ENCODE results near the gene PLPPR3.
"Not testable (repeated sequence)": the region's sequence is repeated elsewhere in the genome, so short reads cannot be mapped to it uniquely, and the experiment has no call there.

Gene PLPPR3

DNA sequence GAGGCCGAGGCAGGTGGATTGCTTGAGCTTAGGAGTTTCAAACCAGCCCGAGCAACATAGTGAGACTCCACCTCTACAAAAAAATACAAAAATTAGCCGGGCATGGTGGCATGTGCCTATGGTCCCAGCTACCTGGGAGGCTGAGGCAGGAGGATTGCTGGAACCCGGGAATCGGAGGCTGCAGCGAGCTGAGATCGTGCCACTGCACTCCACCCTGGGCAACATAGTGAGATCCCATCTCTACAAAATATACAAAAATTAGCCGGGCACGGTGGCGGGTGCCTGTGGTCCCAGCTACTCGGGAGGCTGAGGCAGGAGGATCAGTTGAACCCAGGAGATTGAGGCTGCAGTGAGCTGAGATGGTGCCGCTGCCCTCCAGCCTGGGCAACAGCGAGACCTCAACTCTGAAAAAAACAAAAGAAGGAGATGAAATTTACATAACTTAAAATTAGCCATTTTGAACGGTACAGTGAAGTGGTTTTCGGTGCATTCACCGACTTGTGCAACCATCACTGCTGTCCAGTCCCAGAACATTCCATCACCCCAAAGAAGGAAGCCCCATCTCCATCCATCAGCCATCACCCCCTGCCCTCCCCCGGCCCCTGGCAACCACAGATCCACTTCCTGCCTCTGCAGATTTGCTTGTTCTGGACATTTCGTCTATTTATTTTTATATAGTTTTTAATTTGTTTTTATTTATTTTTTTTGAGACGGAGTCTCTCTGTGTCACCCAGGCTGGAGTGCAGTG, 4.3 kb upstream of the PLPPR3 start:
- DNase-seq, result no peak

DNA sequence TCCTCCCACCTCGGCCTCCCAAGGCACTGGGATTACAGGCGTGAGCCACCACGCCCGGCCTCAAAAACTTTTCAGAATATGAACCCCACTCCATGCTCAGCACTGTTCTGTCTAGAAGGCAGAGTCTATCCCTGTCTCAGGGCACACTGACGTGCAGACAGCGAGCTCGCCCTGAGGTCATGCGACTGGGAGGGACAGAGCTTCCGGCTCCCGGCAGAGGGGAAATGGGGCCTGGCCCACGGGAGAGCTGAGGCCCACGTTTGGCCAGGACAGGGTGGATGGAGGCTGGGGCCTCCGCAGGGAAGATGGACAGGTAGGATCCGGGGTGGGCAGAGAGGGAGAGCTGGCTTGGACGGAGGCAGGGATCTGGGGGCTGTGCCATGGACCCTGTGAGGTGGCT, 3.1 kb upstream of the PLPPR3 start:
- peak; percentile 59 to 61 for DNase-seq

DNA sequence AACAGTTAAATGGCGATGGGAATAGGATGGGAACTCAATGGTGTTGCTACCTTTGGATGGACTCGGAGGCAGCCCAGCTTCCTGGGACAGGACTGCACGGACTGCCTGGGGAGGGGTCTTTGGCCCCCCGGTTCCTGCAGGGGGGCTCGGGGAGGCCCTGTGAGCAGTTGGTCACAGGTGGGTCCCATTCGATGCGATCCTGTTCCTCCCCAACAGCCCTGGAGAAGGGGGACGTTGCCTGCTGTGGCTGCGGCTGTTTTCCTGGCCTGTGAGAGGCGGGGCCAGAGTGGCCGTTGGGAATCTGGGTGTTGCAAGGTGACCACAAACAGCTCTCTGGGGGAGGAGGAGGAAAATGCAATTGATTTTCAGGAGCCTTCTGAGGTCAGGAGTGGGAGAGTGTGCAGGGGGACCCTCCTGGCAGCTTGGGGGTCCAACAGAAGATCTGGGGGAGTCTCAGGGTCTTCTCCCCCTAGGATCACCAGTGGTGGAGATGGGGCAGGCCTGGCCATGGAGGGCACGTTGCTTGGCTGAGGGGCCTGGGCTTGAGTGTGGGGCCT, 1.9 kb upstream of the PLPPR3 start:
- peak; percentile 82 to 85 for DNase-seq

DNA sequence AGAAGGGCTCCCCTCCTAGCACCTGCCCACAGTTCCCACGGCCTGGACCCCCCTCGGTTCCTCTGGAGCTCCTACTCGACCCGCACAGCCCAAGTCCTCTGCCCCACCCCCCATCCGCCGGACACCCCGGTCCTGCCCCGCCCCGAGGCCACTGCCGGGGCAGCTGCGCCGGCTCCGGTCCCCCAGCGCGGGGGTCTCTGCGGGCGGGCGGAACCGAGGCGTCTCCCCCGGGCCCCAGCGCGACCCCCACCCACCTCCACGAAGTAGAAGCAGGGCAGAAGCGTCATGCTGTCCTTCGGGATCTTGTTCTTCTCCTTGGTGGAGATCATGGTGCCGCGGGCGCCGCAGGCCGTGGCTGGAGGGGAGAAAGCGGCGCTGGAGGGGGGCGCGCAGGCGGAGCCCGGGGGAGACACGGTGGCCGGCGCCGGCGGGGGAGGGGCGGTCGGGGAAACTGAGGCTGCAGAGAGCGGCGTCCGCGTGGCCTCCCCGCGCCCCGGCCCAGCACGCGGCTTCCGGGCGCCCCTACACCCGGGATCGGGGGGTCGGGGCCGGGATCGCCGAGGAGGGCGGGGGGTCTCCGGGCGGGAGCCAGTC, 427 bp downstream of the PLPPR3 start:
- no peak for DNase-seq

DNA sequence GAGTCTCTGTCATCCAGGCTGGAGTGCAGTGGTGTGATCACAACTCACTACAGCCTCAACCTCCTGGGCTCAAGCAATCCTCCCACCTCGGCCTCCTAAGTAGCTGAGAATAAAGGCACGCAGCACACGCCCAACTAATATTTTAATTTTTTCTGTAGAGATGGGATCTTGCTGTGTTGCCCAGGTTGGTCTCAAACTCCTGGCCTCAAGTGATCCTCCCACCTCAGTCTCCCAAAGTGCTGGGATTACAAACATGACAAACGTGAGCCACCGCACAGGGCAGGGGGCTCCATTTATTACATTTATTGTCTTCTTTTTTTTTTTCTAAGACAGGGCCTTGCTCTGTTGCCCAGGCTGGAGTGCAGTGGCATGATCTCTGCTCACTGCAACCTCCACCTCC, 1.5 kb downstream of the PLPPR3 start:
- DNase-seq, result not testable (repeated sequence)

DNA sequence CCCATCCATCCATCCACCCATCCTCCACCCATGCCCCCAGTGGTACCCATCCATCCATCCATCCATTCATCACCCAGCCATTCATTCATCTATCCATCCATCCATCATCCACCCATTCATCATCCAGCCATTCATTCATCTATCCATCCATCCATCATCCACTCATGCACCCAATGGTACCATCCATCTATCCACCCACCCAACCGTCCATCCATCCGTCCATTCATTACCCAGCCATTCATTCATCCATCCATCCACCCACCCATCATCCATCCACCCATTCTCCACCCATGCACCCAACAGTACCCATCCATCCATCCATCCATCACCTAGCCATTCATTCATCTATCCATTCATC, 5.3 kb downstream of the PLPPR3 start:
- DNase-seq, result no peak

DNA sequence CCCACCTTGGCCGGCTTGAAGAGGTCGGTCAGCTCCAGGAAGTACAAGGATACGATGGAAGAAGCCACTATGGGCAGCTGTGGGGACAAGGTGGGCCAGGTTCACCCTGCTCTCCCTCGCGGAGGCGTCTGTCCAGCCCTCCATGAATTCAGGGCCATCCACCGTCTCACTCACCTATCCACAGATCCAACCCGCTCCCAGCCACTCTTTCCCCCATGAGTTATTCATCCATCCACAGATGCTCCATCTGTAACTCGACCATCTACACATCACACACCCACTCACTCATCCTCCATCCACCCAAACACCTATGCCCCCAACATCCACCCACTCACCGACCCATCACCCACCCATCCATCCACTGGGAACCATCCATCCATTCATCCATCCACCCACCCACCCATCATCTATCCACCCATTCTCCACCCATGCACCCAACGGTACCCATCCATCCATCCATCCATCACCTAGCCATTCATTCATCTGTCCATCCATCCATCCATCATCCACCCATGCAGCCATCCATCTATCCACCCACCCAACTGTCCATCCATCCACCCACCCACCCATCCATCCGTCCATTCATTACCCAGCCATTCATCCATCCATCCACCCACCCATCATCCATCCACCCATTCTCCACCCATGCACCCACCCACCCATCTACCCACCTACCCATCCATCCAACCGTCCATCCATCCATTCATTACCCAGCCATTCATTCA, 5.8 kb downstream of the PLPPR3 start:
- no peak for DNase-seq

DNA sequence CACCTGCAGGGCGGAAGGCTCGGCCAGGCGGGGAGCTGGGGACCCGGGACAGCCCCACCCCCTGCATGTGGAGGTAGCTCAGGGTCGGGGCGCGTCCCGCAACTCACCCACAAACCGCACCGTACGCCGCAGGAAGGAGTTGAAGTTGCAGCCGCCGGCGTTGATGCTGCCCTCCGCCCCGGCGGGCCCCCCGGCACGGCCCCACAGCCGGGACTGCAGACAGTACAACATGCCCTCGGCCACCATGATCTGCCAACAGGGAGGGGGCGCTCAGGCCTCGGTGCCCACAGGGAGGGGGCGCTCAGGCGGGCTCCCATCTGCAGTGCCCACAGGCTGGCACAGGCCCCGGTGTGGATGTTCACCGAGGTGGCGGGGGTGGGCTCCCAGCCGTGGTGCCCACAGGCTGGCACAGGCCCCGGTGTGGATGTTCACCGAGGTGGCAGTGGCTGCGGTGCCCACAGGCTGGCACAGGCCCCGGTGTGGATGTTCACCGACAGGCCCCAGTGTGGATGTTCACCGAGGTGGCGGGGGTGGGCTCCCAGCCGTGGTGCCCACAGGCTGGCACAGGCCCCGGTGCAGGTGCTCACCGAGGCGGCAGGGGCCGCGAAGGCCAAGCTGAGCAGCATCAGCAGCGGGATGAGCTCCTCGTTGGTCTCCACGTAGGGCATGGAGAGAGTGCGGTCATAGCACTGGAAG, 6.5 kb downstream of the PLPPR3 start:
- no peak for DNase-seq

DNA sequence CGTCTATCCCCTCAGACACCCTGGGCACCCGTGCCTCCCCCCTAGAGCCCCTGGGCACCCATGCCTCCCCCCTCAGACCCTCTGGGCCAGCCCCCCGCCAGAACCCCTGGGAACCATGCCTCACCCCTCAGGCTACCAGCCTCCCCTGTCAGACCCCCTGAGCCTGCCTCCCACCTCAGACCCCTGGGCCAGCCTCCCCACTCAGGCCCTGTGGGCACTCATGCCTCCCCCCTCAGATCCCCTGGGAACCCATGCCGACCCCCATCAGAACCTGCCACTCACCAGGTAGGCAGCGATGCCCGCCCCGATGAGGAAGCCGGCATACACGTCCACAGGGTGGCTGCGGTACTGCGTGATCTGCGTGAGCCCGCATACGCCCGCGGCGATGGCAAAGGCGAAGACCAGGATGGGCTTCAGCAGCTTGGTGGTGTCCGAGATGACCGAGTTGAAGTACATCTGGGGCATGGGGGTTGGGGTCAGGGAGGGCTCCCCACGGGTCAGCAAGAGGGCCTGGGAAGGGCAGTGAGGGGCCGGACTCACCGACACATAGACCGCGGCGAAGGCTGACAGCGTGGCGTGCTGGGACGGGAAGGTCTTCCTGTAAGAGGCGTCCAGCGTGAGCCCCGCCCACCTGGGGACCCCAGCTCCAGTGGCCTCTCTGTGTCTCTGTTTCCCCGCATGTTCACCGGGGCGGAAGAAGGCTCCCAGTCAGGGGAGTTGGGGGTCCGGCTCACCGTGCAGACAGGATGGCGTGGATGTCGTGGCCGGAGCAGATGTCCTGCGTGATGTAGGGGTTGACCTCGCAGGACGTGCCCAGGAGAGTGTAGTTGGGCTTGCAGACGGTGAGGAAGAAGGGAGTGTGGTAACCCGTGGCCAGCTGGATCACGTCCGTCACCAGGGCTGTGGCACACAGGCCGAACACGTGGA, 7.3 kb downstream of the PLPPR3 start:
- DNase-seq, result no peak

DNA sequence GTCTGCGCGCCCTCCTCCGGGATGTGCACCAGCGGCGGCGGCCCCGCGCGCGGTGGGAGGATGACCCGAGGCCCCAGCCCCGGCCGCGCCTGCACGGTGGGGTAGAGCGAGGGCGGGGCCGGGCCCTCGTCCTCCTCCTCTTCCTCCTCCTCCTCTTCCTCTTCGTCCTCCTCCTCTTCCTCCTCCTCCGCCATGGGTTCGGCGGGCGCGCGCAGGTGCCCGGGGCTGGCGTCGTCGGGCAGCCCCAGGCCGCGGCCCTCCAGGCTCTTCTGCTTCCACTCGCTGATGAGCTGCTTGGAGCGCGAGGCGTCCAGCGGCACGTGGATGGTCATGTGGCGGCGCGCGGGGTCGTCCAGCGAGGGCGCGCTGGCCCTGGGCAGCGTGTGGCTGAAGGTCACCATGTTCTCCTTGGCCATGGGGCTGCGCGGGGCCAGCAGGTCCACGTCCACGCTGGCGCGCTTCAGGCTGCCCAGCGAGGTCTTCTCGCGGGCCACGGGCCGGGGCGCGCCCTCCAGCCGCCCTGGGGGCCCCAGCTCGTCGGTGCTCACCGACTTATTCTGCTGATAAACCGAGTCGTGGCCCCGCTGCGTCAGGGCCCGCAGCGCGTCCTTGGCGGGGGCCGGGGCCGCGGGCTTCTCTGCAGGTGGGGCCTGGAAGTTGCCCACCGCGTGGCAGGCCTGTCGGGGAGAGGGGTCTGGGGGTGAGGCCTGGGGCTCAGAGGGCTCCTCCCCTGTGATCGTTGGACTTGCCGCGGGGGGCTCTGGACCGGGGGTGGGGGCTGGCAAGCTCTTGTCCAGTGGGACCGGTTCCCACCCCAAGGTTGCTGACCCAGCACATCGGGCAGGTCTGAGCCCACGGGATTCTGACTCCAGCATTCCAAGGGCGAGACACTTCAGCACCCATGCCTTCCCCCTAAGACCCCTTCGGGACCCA, 8.3 kb downstream of the PLPPR3 start:
- DNase-seq, result no peak

DNA sequence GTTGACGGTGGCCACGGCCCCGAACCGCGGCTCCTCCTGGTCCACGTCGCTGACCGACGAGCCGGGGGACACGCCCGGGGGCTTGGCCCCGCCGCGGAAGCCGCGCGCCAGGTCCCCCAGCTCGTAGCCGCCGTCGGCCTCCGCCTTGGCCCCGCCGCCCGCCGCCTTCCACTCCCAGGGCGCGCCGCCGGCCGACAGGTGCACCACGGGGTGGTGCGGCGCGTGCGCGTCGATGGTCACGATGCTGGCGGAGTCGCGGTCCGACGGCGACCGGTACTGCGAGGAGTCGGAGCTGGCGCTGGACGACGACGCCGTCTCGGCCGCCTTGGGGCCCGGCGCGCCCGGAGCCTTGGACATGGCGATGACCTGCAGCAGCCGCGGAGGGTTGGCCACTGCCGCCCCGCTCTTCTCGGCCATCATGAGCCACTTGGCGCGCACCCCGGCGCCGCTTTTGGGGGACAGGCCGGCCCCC, 9.0 kb downstream of the PLPPR3 start:
- DNase-seq, result no peak

DNA sequence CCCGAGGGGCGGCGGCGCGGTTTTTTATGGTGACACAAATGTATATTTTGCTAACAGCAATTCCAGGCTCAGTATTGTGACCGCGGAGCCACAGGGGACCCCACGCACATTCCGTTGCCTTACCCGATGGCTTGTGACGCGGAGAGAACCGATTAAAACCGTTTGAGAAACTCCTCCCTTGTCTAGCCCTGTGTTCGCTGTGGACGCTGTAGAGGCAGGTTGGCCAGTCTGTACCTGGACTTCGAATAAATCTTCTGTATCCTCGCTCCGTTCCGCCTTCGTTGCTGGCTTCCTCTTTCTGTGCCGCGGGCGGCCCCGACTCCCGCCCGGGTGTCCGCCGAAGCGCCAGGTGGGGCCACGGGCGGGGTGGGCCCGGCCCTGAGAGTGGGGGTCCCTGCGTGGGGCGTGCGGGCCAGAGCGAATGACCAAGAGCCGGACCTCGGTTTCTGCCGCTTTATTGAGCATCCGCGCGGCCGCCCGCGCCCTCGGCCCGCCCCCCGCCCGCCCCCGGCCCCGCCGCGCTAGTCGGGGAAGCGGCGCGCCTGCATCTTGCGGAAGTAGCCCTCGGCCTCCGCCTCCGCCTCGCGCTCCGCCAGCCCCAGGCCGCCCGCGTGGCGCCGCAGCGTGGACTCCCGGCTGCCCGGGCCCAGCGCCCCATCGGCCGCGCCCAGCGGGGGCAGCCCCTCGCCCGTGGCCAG, 9.6 kb downstream of the PLPPR3 start:
- DNase-seq, result peak; percentile 25 to 41

DNA sequence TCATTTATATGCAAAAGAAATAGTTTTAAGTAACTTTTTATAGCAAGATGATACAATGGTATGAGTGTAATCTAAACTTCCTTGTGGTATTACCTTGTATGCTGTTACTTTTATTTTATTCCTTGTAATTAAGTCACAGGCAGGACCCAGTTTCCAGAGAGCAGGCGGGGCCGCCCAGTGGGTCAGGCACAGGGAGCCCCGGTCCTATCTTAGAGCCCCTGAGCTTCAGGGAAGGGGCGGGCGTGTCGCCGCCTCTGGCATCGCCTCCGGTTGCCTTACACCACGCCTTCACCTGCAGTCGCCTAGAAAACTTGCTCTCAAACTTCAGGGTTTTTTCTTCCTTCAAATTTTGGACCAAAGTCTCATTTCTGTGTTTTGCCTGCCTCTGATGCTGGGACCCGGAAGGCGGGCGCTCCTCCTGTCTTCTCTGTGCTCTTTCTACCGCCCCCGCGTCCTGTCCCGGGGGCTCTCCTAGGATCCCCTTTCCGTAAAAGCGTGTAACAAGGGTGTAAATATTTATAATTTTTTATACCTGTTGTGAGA, 10.2 kb downstream of the PLPPR3 start:
- DNase-seq, result peak in 1 of 2 experiments; percentile 56

DNA sequence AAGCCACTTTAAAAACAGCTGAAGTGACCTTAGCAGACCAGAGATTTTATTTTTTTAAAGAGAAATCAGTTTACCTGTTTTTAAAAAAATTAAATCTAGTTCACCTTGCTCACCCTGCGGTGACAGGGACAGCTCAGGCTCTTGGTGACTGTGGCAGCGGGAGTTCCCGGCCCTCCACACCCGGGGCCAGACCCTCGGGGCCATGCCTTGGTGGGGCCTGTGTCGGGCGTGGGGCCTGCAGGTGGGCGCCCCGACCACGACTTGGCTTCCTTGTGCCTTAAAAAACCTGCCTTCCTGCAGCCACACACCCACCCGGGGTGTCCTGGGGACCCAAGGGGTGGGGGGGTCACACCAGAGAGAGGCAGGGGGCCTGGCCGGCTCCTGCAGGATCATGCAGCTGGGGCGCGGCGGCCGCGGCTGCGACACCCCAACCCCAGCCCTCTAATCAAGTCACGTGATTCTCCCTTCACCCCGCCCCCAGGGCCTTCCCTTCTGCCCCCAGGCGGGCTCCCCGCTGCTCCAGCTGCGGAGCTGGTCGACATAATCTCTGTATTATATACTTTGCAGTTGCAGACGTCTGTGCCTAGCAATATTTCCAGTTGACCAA, 10.8 kb downstream of the PLPPR3 start:
- DNase-seq, result no peak

DNA sequence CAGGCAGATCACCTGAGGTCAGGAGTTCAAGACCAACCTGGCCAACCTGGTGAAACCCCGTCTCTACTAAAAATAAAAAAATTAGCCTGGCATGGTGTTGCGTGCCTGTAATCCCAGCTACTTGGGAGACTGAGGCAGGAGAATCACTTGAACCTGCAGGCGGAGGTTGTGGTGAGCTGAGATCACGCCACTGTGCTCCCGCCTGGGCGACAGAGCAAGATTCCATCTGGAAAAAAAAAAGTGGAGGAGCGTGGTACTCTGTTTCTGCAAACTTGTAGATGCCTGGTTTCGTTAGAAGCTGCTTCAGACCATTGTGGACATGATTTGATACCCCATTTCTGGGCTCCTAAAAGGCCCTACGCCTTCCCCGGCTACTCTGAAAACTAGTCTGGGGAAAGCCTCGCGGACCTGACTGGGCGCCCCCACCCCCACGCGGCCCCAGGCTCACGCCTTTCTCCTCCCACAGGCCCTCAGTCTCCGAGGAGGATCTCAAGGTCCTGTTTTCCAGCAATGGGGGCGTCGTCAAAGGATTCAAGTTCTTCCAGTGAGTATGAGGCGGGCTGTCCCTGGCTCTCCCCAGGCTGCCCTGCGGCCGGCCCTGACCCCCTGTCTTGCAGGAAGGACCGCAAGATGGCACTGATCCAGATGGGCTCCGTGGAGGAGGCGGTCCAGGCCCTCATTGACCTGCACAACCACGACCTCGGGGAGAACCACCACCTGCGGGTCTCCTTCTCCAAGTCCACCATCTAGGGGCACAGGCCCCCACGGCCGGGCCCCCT, 11.5 kb downstream of the PLPPR3 start:
- no peak for DNase-seq

DNA sequence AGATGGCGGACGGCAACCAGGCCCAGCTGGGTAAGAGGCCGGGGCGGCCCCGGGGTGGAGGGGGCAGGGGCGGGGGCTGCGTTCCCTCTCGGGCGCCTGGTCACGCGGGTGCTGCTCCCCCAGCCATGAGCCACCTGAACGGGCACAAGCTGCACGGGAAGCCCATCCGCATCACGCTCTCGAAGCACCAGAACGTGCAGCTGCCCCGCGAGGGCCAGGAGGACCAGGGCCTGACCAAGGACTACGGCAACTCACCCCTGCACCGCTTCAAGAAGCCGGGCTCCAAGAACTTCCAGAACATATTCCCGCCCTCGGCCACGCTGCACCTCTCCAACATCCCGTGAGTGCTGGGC, 13.4 kb downstream of the PLPPR3 start:
- DNase-seq, result no peak

DNA sequence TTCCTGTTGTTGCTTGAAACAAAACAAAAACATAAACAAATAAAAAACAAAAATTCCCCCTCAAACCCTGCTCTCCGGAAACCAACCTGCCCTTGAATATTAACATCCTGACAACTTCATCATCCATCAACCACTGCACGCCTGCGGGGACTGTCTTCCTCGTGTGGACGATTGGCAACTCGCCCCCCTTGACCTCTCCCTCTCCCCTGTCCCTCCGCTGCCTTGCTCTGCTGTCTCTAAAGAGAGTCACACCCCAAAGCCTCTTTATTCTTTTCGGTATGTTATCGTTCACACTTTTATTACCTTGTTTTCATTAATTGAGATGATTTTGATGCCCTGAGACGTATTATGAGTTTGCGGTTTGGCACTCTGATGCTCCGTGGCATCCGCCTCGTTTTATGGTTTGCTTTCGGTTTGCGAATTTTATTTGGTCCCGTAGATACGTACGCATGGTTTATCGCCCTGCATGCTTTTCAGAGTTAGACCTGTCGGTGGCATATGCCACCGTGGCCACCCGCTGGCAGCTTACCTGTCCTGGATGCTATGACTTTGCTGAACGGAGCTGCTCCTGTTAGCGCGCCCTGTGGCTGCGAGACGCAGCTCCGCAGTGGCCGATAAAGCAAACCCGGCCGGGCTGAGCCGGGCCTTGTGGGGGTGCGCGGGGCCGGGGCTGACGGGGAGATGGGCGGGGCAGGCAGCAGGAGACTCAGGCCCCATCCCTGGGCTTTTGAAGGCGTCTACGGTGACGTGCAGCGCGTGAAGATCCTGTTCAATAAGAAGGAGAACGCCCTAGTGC, 13.9 kb downstream of the PLPPR3 start:
- DNase-seq, result no peak
